22Rv1 (cell line): ENCODE results near the gene FAM229A.
A peak's percentile ranks its signal among the peaks of the same experiment; 100 is the strongest.

Experiments
- H3K27ac ChIP-seq: fragments of 450-650 bp; 2 replicates; pipeline ENCODE4 v1.5.1; 2017
- ZFX ChIP-seq: fragments of 450-650 bp; IDR thresholded peaks from 2 replicates; pipeline ENCODE4 v1.6.1; 2017; ENCODE audit warnings: antibody characterized with exemption, borderline replicate concordance
- TF ChIP-seq, protein P1 (sequence below): fragments of 450-650 bp; IDR thresholded peaks from 2 replicates; pipeline ENCODE4 v1.5.1; 2017; ENCODE audit warnings: mild to moderate bottlenecking

The FAM229A gene

DNA sequence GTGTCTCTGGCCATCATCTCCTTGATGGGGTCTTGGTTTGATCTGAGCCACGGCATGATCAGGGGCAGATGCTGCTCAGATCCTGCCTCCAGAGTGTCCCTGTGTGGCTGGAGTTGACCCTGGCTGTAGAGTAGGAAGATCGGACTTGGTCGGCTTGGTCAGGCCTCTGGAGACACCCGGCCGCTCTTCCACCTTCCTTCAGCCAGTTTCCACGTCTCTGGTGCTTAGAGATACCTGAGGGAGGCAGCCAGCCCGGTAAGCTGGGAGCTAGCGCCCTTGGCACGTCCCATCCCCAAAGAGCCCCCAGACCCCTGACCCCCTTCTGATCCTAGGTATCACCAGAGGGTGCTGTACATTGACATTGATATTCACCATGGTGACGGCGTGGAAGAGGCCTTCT is 35.1 kb downstream of the FAM229A start:
- TF ChIP-seq, protein P1, sequence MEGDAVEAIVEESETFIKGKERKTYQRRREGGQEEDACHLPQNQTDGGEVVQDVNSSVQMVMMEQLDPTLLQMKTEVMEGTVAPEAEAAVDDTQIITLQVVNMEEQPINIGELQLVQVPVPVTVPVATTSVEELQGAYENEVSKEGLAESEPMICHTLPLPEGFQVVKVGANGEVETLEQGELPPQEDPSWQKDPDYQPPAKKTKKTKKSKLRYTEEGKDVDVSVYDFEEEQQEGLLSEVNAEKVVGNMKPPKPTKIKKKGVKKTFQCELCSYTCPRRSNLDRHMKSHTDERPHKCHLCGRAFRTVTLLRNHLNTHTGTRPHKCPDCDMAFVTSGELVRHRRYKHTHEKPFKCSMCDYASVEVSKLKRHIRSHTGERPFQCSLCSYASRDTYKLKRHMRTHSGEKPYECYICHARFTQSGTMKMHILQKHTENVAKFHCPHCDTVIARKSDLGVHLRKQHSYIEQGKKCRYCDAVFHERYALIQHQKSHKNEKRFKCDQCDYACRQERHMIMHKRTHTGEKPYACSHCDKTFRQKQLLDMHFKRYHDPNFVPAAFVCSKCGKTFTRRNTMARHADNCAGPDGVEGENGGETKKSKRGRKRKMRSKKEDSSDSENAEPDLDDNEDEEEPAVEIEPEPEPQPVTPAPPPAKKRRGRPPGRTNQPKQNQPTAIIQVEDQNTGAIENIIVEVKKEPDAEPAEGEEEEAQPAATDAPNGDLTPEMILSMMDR, result no peak
- no peak for TF ChIP-seq ZFX
- no peak overlapping the region for H3K27ac ChIP-seq

DNA sequence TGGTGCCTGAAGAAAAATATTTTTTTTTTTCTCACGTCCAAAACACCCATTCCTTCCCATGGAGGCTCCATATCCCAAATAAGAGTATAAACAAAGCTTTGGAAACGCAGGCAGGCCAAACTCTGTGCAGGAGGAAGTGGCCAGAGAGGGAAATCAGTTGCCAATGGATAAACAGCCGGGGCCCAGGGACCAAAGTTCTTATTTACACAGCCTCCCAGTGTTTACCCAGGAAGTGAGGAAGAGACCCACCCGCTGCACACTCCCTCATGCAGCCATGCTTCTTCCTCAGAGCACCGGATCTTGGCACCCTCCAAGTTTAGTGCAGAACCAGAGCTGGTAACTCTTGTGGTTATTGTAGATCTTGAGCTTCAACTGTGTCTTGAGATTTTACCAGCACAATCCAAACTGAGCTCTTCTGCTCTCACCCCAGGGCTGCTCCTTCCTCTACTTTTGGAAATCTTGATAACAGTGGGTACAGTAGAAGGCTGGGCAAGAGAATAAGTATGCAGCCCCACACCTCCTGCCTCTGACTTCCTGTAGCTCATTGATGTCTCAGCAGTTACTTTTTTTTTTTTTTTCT is 40.5 kb downstream of the FAM229A start:
- TF ChIP-seq, protein P1, result no peak
- no peak for TF ChIP-seq ZFX
- peak overlapping the region; percentile 92 for H3K27ac ChIP-seq

DNA sequence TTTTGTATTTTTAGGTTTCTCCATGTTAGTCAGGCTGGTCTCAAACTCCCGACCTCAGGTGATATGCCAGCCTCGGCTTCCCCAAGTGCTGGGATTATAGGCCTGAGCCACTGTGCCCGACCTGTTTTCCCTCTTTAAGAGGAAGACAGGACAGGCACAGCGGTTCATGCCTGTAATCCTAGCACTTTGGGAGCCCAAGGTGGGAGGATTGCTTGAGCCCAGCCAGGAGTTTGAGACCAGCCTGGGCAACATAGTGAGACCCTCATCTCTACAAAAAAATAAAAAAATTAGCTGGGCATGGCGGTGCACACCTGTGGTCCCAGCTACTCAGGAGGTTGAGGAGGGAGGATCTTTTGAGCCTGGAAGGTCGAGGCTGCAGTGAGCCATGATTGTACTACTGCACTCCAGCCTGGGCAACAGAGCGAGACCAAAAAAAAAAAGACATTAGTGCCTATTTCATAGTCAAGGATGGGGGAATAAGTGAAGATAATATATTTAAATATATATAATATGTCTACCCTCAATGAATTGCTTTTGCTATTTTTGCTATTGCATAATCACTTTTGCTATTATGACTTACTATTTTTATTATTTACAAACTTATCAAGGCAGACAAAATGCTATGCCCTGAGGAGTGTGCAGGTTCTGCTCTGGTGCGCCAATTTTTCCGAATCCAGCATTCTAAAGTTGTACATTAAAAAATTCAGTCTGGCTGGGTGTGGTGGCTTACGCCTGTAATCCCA is 44.0 kb downstream of the FAM229A start:
- TF ChIP-seq, protein P1, result no peak
- no peak overlapping the region for H3K27ac ChIP-seq

DNA sequence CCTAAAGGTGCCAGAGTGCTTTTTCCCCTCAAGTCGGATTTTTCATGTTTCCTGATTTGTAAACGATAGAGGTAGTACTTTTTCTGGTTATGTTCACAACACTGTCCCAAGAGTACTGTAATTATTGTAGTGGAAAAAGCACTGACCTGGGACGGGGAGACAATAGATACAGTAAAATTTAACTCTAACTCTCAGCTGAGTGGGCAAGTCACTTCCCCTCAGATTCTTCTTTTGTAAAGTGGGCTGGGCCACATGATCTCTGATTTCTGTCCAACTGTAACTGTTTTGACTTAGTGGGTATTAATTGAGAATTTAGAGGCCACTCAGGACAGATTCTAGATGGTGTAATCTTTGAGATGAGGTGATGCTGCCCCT is 45.4 kb downstream of the FAM229A start:
- peak overlapping the region; percentile 90 for H3K27ac ChIP-seq
- TF ChIP-seq ZFX, result no peak
- TF ChIP-seq, protein P1, result no peak

DNA sequence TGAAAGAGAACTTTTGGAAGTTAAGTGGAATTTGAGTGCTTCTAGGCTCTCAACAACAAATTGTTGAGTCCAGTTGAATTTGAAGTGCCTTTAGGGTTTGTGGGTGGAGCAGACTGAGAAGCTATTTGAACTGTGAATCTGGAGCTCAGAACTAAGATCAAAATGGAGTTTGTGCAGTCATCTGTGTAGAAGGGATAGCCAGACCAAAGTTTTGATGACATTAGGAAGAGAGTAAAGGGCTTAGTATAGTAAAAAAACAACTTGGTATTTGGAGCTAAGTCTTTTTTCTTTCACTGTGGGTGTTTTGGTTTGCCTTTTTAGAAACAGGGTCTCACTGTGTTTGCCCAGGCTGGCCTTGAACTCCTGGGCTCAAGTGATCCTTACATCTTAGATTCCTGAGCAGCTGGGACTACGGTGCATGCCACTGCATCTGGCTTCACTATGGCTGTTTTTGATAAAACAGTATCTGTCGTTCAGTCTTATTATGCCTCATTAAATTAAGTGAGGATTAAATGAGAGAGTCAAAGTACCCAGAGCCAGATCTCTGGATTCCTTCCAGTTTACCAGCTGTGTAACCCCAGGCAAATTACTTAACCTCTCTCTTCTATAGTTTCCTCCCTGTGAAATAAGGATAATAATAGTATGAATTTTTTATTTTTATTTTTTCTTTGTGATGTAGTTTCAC is 50.4 kb downstream of the FAM229A start:
- peak overlapping the region; percentile 52 for H3K27ac ChIP-seq
- TF ChIP-seq ZFX, result no peak
- TF ChIP-seq, protein P1, result no peak
